ENCODE measurements around the gene AQP12A.

AQP12A gene

DNA sequence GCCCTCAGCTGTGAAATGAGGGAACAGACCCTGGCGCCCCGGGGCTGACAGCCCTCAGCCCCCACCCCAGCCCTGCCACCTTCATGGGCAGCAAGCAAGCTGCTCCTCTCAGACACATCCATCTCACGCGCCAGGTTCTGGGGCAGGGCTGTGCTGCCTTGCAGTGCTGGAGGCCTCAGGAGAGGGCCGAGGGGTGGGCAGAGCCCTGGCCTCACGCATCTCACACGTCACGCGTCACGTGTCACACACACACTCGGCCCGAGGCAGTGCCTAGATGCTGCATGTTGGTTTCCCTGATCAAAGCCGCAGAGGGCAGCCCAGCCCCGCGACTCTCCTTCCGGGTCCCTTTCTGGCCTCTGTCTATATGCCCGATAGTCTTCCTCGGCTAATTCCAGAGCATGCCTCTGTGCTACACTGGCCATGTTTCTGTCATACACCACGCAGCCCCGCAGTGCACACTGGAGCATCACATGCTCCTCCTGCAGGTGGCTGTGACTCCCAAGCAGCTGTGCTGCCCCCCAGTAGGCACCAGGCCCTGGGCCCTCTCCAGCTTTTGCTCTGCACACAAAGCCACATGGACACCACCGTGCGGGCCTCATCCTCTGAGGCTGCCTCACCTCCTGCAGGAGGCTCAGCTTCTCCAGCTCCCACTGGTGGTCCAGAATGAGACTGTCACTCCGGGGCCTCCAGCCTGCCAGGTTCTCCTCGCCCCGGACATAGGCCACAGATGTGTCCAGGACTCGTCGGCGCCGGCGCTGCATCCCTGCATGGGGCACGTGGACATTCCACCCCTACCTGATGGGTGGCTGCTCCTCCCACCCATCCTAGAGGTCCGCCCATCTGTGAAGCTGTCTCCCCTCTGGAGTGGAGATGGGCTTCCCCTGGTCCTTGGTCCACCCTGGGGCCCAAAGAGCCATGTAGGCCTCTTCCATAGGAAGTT is 31.4 kb downstream of the AQP12A start:
- no peak for DNase-seq (ENCODE audit: low read depth)

DNA sequence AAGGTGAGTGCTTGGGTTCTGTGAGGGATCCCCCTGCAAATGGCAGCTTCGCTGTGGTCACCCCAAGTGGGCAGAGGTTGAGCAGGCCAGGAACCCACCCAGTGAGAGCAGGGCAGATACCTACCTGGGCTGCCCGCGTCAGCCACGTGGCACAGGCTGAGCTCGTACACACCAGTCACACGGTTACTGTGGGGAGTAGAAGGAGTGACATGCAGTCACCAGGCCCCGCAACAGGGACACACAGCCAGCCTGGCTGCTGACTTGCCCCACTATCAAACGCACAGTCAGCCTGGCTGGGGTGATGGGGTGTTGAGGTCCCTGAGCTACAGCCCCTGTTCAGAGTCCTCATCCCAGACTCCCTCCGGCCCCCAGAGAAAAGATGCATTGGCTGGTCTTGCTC is 32.2 kb downstream of the AQP12A start:
- no peak for DNase-seq (ENCODE audit: low read depth)

DNA sequence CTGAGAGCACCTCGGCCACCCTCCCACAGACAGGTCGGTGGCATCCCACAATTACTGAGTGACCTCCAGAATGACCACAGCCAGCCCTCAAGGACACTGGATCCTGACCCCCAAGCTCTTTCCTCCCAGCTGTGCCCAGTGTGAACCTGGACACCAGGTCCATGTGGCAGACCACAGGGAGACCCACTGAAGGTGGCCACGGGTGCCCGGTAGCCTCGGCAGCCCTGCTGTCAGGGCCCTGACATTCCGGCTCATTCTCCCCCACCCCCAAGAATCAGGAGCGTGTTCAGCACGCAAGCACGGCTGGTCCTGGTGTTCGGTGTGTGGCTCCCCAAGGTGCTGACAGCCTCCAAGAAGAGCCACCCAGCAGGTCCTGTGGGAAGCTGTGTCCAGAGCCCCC is 32.8 kb downstream of the AQP12A start:
- DNase-seq (ENCODE audit: low read depth), result no peak

DNA sequence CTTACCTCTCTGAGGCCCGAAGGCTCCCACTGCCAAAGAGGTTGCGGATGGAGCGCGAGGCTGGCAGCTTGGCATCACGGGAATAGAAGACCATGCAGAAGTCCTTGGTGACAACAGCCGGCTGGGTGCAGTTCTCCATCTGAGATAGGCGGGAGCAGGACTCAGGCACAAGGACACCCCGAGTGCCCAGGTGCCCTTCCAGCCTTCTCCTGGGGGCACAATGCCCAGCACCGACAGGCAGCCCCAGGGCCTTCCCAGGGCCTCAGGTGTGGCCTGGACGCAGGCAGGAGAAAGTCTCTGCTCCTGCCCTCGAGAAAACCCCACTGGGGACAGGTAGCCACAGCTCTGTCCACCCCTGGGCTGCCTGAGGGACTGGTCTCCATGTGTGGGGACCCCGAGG is 33.6 kb downstream of the AQP12A start:
- DNase-seq (ENCODE audit: low read depth), result no peak

DNA sequence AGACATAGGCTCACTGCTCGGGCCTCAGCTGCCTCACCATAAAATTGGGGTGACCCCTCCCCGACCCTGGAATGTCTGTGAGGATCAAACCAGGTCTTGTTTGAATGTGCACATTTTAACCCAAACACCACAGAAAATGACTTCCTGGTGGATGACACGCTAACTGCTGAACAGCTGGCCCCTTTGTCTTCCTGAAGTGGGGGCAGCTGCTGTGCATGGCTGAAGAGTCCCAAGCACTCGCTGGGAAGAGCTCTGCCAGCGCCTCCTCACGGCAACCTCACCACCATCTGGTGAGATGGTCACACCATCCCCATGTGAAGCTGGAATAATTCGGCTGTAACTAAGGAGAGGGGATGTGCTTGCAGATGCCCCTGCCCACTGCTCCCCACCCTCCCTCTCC is 34.0 kb downstream of the AQP12A start:
- DNase-seq (ENCODE audit: low read depth), result no peak

DNA sequence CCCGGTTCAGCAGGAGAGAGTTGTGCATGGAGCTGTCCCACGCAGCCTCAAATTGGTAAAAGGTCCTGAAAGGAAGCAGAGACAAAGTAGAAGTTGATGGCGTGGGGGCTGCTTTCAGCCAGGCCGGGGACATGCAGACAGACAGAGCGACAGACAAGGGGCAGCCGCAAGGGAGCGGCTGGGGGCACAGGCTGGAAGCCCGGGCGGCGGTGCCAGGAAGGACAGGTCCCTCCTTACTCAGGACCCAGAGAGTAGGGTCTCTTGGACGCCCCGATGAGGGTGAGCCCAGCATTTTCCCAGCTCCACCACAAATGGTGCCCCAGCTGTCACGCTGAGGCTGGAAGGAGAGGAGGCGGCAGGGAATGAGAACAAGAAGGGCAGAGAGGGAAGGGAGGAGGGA is 35.2 kb downstream of the AQP12A start:
- no peak for DNase-seq (ENCODE audit: low read depth)

DNA sequence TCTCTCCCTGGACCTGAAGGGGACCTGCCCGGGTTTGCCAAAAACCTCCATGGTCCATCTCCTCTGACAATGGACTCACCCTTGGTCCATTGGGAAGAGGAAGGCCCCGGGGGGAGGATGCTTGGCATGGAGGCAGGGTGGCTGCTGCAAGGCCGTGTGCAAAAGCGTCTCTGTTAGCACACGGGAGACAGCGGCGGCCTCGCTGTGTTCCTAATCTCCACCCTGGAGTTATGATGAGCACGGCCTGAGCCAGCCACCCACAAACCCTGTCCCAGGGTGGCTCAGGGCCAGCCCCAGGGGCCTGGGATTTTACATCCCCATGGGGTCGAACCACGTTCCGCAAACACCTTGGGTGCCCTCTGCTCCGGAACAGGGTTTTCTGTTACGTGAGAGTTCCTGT is 35.8 kb downstream of the AQP12A start:
- no peak for DNase-seq (ENCODE audit: low read depth)

DNA sequence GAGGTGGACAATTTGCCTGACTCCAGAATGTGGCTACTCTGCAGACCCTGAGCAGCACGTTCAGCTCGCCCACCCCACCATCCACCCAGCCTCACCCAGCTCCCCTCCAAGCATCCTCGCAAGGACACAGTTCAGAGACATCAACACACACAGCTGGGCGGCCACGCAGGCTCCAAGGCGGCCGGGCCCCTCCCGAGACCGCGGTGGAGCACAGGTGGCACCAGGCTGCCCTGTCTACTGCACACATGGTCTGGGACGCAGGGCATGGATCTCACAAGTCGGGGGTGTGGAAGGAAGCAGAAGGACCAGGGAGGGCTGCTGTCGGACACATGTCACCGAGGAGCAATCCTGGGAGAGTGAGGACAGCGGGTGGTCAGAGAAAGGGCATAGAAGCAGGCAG is 36.2 kb downstream of the AQP12A start:
- DNase-seq (ENCODE audit: low read depth), result no peak

DNA sequence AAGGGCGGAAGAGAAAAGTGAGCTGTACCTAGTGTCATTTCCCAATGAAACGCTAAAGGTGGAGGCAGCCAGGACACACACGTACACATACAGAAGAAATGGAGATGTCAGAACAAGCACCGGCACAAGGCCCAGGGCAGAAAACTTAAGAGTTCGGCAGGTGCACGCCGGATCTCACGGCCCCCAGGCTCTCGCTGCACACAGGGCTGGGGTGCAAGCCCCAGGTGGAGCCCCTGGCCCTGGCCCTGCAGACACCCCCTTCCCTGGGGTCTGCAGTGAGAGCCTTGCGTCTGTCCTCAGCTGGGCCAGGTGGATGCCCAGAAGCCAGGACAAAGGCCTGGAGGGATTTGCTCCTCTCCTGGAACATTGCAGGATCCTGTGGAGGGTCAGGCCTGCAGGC is 36.7 kb downstream of the AQP12A start:
- no peak for DNase-seq (ENCODE audit: low read depth)

DNA sequence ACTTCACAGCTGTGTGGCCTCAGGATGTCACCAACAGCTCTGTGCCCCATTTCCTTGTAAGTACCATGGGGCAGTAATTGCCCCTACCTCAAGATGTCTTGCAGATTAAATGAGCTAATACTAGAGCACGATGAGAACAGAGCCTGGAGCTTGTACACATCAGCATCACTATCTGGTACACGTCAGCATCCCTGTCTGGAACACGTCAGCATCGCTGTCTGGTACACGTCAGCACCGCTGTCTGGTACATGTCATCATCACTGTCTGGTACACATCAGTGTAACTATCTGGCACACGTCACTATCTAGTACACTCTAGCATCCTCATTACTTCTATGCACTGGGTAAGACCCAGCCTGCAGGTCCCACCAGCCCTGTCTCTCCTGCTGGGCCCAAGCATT is 37.2 kb downstream of the AQP12A start:
- DNase-seq (ENCODE audit: low read depth), result no peak

DNA sequence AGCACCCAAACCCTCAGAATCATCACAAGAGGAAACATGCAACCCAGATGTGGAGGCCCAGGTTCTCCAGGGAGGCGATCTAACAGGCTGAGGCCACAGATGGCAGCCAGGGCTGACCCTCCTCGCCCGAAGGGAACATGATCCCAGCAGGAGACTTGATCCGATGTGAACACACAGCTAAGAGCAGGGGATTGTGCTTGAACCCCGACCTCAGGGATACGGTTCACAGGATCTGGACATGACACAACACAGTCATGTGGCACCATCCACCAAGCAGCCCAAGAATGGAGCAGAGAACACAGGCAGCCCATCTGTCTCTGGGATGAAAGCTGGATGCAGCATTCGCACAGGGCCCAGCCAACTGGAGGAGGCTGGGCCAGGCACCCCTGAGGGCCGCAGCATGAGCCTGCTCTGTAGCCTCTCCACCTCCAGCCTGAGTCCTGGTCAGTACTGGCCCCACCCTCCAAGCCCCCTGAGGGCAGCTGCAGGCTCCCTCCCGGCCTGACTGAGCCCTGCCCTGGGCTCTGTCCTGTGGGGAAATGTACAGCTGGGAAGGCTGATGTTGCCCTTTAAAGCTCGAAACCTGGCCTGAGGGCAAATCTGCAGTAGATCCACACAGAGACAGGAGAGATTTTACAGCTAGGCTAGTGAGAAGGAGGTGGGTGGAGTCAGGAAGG is 39.0 kb downstream of the AQP12A start:
- no peak for DNase-seq (ENCODE audit: low read depth)

DNA sequence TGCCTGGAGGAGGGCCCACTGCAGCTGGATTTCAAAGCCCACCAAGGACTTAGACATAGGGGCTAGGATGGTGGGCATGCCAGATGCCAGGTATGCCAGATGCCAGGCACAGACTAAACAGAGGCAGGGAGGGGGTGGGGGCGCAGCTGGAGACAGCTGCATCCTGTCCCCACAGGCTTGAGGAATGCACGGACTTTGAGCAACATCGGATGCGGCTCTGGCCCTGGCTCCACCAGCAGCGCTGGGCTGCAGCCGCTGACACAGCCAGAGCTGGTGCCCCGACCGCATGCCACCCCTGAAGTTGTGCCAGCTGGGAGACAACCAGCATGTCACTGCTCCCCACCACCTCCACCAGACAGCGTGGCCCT is 39.5 kb downstream of the AQP12A start:
- no peak for DNase-seq (ENCODE audit: low read depth)

DNA sequence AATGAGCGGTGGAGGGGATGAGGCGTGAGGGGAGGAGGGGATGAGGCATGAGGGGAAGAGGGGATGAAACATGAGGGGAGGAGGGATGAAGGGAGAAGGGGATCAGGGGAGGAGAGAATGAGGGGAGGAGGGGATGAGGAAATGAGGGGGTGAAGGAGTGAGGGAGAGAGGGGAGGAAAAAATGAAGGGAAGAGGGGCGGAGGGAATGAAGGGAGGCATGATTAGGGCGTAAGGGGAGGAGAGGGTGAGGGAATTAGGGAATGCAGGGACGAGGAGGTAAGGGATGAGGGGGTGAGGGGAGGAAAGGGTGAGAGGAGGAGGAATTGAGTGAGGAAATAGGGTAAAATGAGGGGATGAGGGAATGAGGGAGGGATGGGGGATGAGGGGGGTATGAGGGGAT is 40.5 kb downstream of the AQP12A start:
- no peak for DNase-seq (ENCODE audit: low read depth)

DNA sequence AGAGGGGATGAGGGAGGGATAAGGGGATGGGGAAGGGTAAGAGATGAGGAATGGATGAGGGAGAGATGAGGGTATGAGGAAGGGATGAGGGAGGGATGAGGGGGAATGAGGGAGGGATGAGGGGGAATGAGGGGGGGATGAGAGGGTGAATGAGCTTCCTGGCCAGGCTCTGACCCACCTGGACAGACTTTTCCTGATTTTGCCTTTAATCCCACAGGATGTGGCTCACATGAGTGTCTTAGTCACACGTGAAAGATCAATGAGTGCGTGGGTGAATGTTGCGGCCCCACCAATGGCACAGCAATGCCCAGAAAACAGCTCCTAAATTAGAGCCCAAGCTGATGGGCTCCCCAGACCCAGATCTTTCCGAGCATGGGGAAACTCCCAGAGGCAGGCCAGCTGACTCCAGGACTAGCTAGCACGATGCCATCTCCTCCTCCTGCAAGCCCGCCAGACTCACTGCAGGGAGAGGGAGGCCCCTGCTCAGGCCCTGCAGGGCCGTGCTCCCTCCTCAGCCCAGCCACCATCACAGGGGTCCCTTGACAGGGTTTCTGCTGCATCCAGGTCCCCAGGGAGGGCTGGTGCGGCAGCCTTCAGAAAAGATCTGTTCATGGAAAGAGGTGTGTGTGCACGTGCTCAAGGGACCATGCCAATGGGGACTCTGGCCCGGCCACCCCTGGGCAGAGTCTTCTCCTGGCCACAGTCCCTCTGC is 41.4 kb downstream of the AQP12A start:
- no peak for DNase-seq (ENCODE audit: low read depth)

DNA sequence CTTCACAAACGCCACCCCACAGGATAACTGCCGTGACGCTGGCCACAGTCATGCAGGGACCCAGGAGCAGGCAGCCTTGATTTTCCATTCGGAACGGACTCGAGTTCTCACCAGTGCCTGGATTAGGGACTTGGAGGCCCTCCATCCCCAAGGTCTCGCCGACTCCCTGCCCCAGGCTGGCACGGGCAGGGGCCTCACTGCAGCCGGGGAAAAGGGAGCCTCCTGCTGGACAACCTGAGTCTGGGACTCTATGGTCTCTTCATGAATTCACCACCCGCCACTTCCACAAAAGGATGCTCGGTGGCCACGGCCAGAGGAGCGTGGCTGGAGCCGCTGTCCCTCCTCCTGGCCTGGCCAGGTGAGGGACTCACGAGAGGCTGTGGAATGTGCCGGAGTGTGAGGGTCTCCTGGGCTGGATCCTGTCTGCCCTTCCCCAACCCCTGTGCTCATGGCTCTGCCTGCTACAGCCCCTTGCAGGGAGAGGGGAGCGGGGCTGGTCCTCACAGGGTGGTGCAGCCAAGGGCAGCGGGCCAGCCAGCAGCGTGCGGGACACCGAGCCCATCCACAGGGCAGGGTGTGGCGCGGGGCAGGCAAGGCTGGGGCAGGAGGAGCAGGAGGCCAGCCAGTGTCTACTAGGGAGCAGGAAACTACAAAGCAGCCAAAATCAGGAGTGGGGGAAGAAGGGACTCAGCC is 42.3 kb downstream of the AQP12A start:
- no peak for DNase-seq (ENCODE audit: low read depth)

DNA sequence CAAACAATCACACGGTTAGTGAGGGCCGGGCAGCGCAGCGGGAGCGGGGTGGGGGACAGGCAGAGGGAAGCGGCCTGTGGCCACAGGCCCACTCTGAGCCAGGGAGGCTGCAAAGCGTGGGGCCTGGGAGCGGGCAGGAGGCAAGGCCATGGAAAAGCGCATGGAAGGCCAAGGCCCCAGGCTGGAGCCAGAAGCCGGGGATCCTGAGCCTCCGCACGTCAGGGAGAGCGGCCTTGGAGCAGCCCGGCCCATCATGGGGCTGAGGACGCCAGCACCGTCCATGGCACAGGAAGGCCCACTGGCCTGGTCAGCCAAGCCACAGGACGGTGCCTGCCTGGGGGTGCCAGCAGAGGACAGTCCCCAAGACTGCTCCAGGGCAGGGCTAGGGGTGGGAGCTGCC is 43.1 kb downstream of the AQP12A start:
- DNase-seq (ENCODE audit: low read depth), result no peak

DNA sequence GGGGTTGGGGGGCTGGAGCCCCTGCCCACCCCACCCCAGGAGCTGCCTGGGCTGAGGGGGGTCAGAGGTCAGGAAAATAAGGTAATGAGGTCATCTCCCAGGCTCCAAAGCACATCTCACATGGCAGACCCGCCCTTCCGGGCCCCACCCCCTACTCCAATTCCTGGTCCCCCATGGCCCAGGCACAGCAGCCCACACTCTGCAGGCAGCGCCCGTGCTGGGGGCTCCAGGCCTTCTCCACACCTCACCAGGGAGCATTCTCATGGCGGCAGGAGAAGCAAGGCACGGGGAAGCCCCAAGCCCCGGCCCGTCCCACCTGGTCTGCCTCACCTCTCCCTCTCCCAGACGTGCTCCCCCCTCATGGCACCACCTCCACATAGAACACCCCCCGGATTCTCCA is 43.8 kb downstream of the AQP12A start:
- no peak for DNase-seq (ENCODE audit: low read depth)

DNA sequence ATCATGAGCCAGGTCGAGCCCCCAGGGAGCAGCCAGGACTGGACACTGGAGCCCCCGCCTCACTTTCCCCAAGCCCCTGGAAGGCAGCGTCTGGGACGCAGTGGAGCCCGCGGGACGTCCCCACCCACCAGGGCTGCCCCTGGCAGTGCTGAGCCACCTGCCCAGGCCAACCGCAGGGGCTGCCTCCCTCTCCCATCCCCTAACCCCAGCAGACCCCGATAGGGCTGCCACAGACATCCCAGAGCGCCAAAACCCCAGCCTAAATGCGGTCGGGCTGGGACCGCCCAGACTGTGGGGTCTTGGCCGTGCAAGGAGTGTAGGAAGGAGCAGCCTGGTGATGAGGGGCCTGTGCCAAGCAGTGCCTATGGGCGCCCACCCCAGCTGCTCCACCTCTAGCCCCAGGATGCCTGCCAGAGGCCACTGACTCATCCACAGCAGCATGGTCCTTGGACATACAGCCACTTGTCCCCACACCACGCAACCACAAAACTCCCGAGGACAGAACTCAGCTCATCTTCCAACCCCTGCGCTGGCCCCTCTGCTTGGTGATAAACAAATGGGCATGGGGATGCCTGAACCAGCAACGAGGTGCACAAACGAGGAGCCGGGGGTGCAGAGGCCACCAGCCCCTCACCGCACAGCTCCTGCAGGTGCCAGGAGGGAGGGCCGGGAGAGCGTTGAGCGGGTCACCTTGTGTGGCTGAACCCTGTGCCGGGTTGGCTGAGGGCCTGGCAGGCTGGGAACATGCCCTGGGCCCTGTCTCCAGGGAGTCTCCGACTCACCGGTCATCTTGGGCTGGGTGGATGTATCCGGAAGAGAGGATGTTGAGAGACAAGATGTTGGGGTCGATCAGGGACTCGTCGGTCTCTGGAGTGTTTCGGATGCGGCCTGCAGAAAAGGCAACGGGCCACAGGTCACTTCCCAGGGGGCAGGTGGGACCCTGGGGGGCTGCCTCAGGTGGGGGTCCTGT is 44.9 kb downstream of the AQP12A start:
- DNase-seq (ENCODE audit: low read depth), result no peak

DNA sequence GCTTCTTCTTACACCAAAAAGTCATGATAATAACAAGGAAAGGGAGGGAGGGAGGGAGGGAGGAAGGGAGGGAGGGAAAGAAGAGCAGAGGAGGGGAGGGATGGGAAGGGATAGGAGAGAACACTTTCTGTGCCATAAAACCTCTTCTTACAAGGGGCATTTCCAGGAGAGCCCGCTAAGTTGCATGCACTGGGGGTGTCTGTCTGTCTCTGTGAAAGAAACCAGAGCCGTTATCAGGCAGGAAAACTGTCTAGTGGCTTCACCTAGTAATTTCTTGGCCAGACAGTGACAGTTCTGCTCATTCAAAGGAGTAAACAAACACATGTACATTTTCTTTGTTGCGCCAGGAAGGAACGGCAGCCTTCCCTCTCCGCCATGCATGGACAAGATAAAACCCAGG is 45.8 kb downstream of the AQP12A start:
- DNase-seq (ENCODE audit: low read depth), result no peak

DNA sequence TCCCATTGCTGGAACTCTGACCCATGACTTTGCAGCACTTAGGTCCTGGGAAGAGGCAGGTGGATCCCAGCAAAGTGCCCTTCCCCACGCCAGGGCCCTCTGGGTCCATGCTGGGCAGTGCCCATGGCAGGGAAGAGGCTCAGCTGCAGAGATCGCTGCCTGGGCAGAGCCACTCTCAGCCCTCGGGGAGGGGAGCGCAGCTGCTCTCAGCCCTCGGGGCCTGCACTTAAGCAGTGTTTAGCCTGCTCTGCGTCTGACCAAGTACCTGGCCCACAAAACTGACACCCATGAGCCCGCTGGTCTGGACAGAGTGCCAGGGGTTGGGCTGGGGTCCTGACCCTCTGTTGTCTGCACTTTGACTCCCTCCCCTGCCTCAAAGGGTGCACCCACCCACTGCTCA is 46.3 kb downstream of the AQP12A start:
- no peak for DNase-seq (ENCODE audit: low read depth)

DNA sequence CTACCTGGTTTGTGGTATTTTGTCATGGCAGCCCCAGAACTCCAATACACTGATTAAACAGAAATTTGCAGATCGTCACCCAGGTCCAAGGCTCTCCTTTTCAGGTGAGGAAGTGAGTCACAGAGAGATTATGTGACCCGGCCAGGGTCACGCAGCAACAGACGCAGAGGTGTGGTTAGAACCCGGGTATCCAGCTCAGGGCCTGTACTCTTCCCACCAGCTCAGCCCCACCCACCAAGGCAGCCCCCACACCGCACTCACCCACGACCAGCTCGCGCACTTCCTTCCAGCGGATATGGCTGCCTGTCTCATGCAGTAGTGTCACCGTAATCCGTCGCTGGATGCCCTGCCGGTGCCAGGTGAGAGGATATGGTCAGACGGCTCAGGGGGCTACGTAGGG is 48.1 kb downstream of the AQP12A start:
- no peak for DNase-seq (ENCODE audit: low read depth)
